H1 (cell line): ENCODE measurements around the gene SMARCAL1. TPM values are rescaled to one million over a fixed set of nuclear protein-coding genes. Genes with fewer than 3 reads are reported as not detected.

Source experiments
- CTCF ChIA-PET: fragments of 300-600 bp; sonication (Branson Sonifier 250); formaldehyde crosslinking; loops from one replicate; lab custom pipeline; 2021; ENCODE audit not compliant: partially characterized antibody; lab: Charles Lee
- POLR2A ChIA-PET: fragments of 300-600 bp; sonication (Branson Sonifier 250); formaldehyde crosslinking; loops from one replicate; lab custom pipeline; 2021; ENCODE audit warnings: inconsistent platforms; ENCODE audit not compliant: partially characterized antibody; lab: Charles Lee
- DNase-seq, 2 experiments: peaks; one replicate each; pipeline versions ENCODE4 v3.0.0 to v3.0.0-alpha.2; 2010 to 2022; ENCODE audit warnings: low spot score in 2 of 2, low read depth in 1 of 2, mixed read lengths in 1 of 2
- FAIRE-seq: peaks from 2 replicates; lab custom pipeline; 2011; peaks lifted over from hg19 to GRCh38; lab: Jason Lieb, UNC
- H2AFZ ChIP-seq: 2 replicates; pipeline ENCODE4 v1.8.1; 2012; ENCODE audit warnings: low read length, inconsistent platforms
- H2AK5ac ChIP-seq: 2 replicates; pipeline ENCODE4 v1.6.1; 2013; ENCODE audit warnings: low read depth, low read length
- H2BK120ac ChIP-seq: replicated peaks from 2 replicates; pipeline ENCODE3; 2013; ENCODE audit warnings: low read depth, low read length, inconsistent platforms
- H2BK12ac ChIP-seq: 2 replicates; pipeline ENCODE4 v1.6.1; 2013; ENCODE audit warnings: low read depth, low read length
- H2BK15ac ChIP-seq: 2 replicates; pipeline ENCODE4 v1.6.1; 2013; ENCODE audit warnings: low read length
- H2BK20ac ChIP-seq: 2 replicates; pipeline ENCODE4 v1.6.1; 2013; ENCODE audit warnings: low read length
- H2BK5ac ChIP-seq: 2 replicates; pipeline ENCODE4 v1.6.1; 2013; ENCODE audit warnings: low read depth, low read length
- H3K14ac ChIP-seq: 2 replicates; pipeline ENCODE4 v1.6.1; 2013; ENCODE audit warnings: inconsistent platforms; ENCODE audit not compliant: insufficient read length
- H3K18ac ChIP-seq: 2 replicates; pipeline ENCODE4 v1.6.1; 2013; ENCODE audit warnings: low read length; ENCODE audit errors: extremely low read depth
- H3K23ac ChIP-seq: 2 replicates; pipeline ENCODE4 v1.6.1; 2013; ENCODE audit warnings: inconsistent platforms; ENCODE audit not compliant: insufficient read length
- H3K23me2 ChIP-seq: 2 replicates; pipeline ENCODE4 v1.6.1; 2013; ENCODE audit warnings: low read depth, low read length
- H3K27ac ChIP-seq: 2 replicates; pipeline ENCODE4 v1.6.1; 2011; ENCODE audit warnings: low read depth, low read length, inconsistent platforms
- H3K27me3 ChIP-seq, 4 experiments: replicated peaks in 1 of 4; 1 replicate in 1 of 4; 2 replicates in 3 of 4; pipeline versions ENCODE4 v1.6.1 to v1.8.1; 2011 to 2013; ENCODE audit warnings: low read length in 3 of 4, mild to moderate bottlenecking in 3 of 4, inconsistent platforms in 2 of 4, mixed read lengths in 2 of 4, moderate library complexity in 1 of 4; ENCODE audit not compliant: control insufficient read depth in 3 of 4, insufficient read depth in 3 of 4; ENCODE audit errors: extremely low read depth in 1 of 4
- H3K36me3 ChIP-seq, 4 experiments: 2 replicates each; pipeline versions ENCODE4 v1.6.1 to v1.8.1; 2011 to 2013; ENCODE audit warnings: mild to moderate bottlenecking in 4 of 4, low read length in 3 of 4, moderate library complexity in 2 of 4, control low read depth in 1 of 4, inconsistent platforms in 1 of 4; ENCODE audit not compliant: insufficient read depth in 4 of 4, control insufficient read depth in 2 of 4
- H3K4ac ChIP-seq: replicated peaks from 2 replicates; pipeline ENCODE3; 2013; ENCODE audit warnings: low read length, low read depth, mixed read lengths, inconsistent platforms; ENCODE audit not compliant: insufficient read length
- H3K4me1 ChIP-seq, 4 experiments: replicated peaks in 1 of 4; 1 replicate in 1 of 4; 2 replicates in 3 of 4; pipeline versions ENCODE4 v1.6.1 to v1.8.1; 2011 to 2013; ENCODE audit warnings: low read length in 3 of 4, inconsistent platforms in 2 of 4, mixed read lengths in 1 of 4; ENCODE audit not compliant: insufficient read depth in 4 of 4, control insufficient read depth in 3 of 4
- H3K4me2 ChIP-seq, 2 experiments: 2 replicates each; pipeline versions ENCODE4 v1.6.1 to v1.8.1; 2011 to 2013; ENCODE audit warnings: low read depth in 2 of 2, low read length in 2 of 2, control low read depth in 1 of 2, inconsistent platforms in 1 of 2, mild to moderate bottlenecking in 1 of 2; ENCODE audit not compliant: insufficient read depth in 1 of 2
- H3K4me3 ChIP-seq, 4 experiments: fragments of 200-600, 300-600 bp in 1 of 4; sonication (generic), shearing (Covaris generic), sonication (Bioruptor Twin) in 1 of 4; 2 replicates each; pipeline versions ENCODE4 v1.5.1 to v1.8.1; 2011 to 2016; ENCODE audit warnings: low read length in 4 of 4, low read depth in 3 of 4, control low read depth in 2 of 4, inconsistent platforms in 2 of 4, mild to moderate bottlenecking in 2 of 4, mixed read lengths in 1 of 4, moderate library complexity in 1 of 4; ENCODE audit not compliant: insufficient read depth in 2 of 4; ENCODE audit errors: extremely low read depth in 1 of 4
- H3K56ac ChIP-seq: replicated peaks from 2 replicates; pipeline ENCODE3; 2013; ENCODE audit warnings: low read depth, mild to moderate bottlenecking, mixed read lengths, low read length, inconsistent platforms; ENCODE audit not compliant: insufficient read length
- H3K79me1 ChIP-seq: 2 replicates; pipeline ENCODE4 v1.6.1; 2013; ENCODE audit warnings: low read depth, low read length, control low read depth
- H3K79me2 ChIP-seq, 2 experiments: 2 replicates each; pipeline versions ENCODE4 v1.6.1 to v1.8.1; 2012 to 2013; ENCODE audit warnings: low read length in 2 of 2, mild to moderate bottlenecking in 2 of 2, inconsistent platforms in 1 of 2; ENCODE audit not compliant: insufficient read depth in 2 of 2, control insufficient read depth in 1 of 2
- H3K9ac ChIP-seq, 4 experiments: replicated peaks in 1 of 4; 1 replicate in 1 of 4; 2 replicates in 3 of 4; pipeline versions ENCODE4 v1.6.1 to v1.8.1; 2011 to 2013; ENCODE audit warnings: low read depth in 3 of 4, low read length in 3 of 4, control low read depth in 2 of 4, mild to moderate bottlenecking in 2 of 4, moderate library complexity in 2 of 4, inconsistent platforms in 1 of 4; ENCODE audit errors: extremely low read depth in 1 of 4
- H3K9me3 ChIP-seq, 2 experiments: 2 replicates each; pipeline versions ENCODE4 v1.6.1 to v1.8.1; 2012 to 2013; ENCODE audit warnings: mild to moderate bottlenecking in 2 of 2, moderate library complexity in 2 of 2, control low read depth in 1 of 2, inconsistent platforms in 1 of 2, low read depth in 1 of 2, low read length in 1 of 2, mixed read lengths in 1 of 2; ENCODE audit not compliant: insufficient read depth in 2 of 2
- H4K20me1 ChIP-seq, 2 experiments: replicated peaks in 1 of 2; 2 replicates each; pipeline versions ENCODE3 to v1.8.1; 2011 to 2013; ENCODE audit warnings: inconsistent platforms in 2 of 2, low read length in 2 of 2, mild to moderate bottlenecking in 1 of 2; ENCODE audit not compliant: insufficient read depth in 2 of 2, control insufficient read depth in 1 of 2
- H4K5ac ChIP-seq: 2 replicates; pipeline ENCODE4 v1.6.1; 2013; ENCODE audit warnings: low read length, low read depth, mixed read lengths, inconsistent platforms; ENCODE audit not compliant: insufficient read length
- H4K8ac ChIP-seq: 2 replicates; pipeline ENCODE4 v1.8.0; 2013; ENCODE audit warnings: mild to moderate bottlenecking, moderate library complexity, low read length, inconsistent platforms; ENCODE audit not compliant: insufficient read depth; ENCODE audit errors: extremely low read depth
- H4K91ac ChIP-seq: replicated peaks from 2 replicates; pipeline ENCODE3; 2013; ENCODE audit warnings: low read length, mixed read lengths, inconsistent platforms; ENCODE audit not compliant: insufficient read length
- BCL11A ChIP-seq, 2 experiments: IDR thresholded peaks; one replicate each; pipeline ENCODE4 v1.6.1; 2011; ENCODE audit warnings: low read depth in 2 of 2, low read length in 2 of 2, mild to moderate bottlenecking in 2 of 2
- CEBPB ChIP-seq: IDR thresholded peaks from 2 replicates; pipeline ENCODE4 v1.6.1; 2012; ENCODE audit warnings: low read depth, low read length
- CTBP2 ChIP-seq: IDR thresholded peaks from 2 replicates; pipeline ENCODE4 v1.7.0; 2011; ENCODE audit warnings: borderline replicate concordance, mild to moderate bottlenecking, moderate library complexity, mixed read lengths, low read length; ENCODE audit not compliant: insufficient read depth, insufficient read length
- MAFK ChIP-seq: IDR thresholded peaks from 2 replicates; pipeline ENCODE4 v1.6.1; 2012; ENCODE audit warnings: low read depth, mild to moderate bottlenecking, improper control_type of control experiment, low read length
- SIX5 ChIP-seq: IDR thresholded peaks from 2 replicates; pipeline ENCODE4 v1.6.1; 2011; ENCODE audit warnings: mild to moderate bottlenecking, low read depth, low read length
- WGBS, 2 experiments: shearing (Covaris generic) in 1 of 2; methylation state at CpG; one replicate each; pipeline versions ENCODE4 v1.1.6 to v1.1.7; 2013 to 2015; ENCODE audit warnings: low lambda C conversion rate in 2 of 2, mixed read lengths in 2 of 2, inconsistent platforms in 1 of 2, low coverage in 1 of 2, missing lambda C conversion rate in 1 of 2; ENCODE audit not compliant: insufficient replicate concordance in 2 of 2, insufficient coverage in 1 of 2, insufficient read length in 1 of 2; ENCODE audit errors: extremely low coverage in 1 of 2, missing lambda C conversion rate in 1 of 2; 5-methylcytosine and 5-hydroxymethylcytosine counted together
- polyA plus RNA-seq, 7 experiments: library from polyadenylated mRNA; depleted of rRNA in 3 of 7; stranded (reverse) in 5 of 7; unstranded in 2 of 7; fragments of >200 nt in 5 of 7; fragments of 200-250 nt in 2 of 7; gene quantifications; 1 replicate in 5 of 7; 2 replicates in 1 of 7; 4 replicates in 1 of 7; pipeline versions ENCODE4 v1.2.1 to v1.2.3, GENCODE V29; 2011 to 2013; ENCODE audit warnings: missing spikeins in 2 of 7, mixed read lengths in 2 of 7
- total RNA-seq: library from RNA; stranded (reverse); fragmentation: NEBNext Ultra II Directional; extraction: Animal tissue kit (Norgen Biotek cat#: 25700); gene quantifications from 2 replicates; pipeline ENCODE4 v1.2.1, GENCODE V29; 2021

The SMARCAL1 gene
- total and polyA plus RNA-seq, 2 of the 8 experiments (the other 6 are each of a cell fraction or from before 2014, with no cell fraction given), result 17.6 to 17.9 TPM

- TF ChIP-seq CTBP2, result no peak
- TF ChIP-seq MAFK, result no peak
- no peak for TF ChIP-seq SIX5
- TF ChIP-seq CEBPB, result no peak
- TF ChIP-seq BCL11A (IDR thresholded peaks at IDR 0.05; ENCODE audit: low read depth in 2 of 2, low read length in 2 of 2), result no peak
- no peak overlapping the region for H3K18ac ChIP-seq
- no peak overlapping the region for H4K5ac ChIP-seq
- no peak overlapping the region for H3K4me3 ChIP-seq
- no peak overlapping the region for H3K4ac ChIP-seq
- no peaks in the 10 kb centered on the region for H3K23me2 ChIP-seq
- no peaks in the 10 kb centered on the region for H4K20me1 ChIP-seq
- no peak overlapping the region for H3K14ac ChIP-seq
- no peak overlapping the region for H3K23ac ChIP-seq
- no peak overlapping the region for H4K91ac ChIP-seq
- no peak overlapping the region for H2BK120ac ChIP-seq
- ChIA-PET CTCF (interaction anchor here (0.6 to 9.1 kb wide), 3 partner anchors 14 to 165 kb away, joined by 3 to 79 read pairs (median 3); no protein-coding TSS in a partner anchor), POLR2A (interaction anchor here (0.7 kb wide), 1 partner anchor 114 kb away, joined by 3 read pairs; no protein-coding TSS in a partner anchor)
- peaks cover 0 to 8% (median 0%) of the 10 kb centered on the region in 4 experiments; a peak in 1 of 7 replicates for H3K4me1 ChIP-seq
- 0 out of 2 replicates have a peak overlapping the region, but pooled peaks have one; percentile 25 for H2BK20ac ChIP-seq
- H2AK5ac ChIP-seq, result no peak overlapping the region
- no peak overlapping the region for H3K9ac ChIP-seq
- no peak overlapping the region for H3K4me2 ChIP-seq
- H3K27me3 ChIP-seq, result no peaks in the 10 kb centered on the region
- H3K79me2 ChIP-seq, result no peaks in the 10 kb centered on the region
- 0 out of 4 replicates have a peak, but pooled peaks cover 0 to 3% of the 10 kb centered on the region in 2 experiments for H3K9me3 ChIP-seq
- no peak overlapping the region for H2AFZ ChIP-seq
- H2BK15ac ChIP-seq, result no peak overlapping the region
- H3K79me1 ChIP-seq, result no peaks in the 10 kb centered on the region
- no peaks in the 10 kb centered on the region for H3K36me3 ChIP-seq
- WGBS, 2 experiments, result 95% methylated on average over 5 of the region's 5 CpGs; no CpG with 5 or more reads in 1 of the 2 experiments
- no peak overlapping the region for H3K56ac ChIP-seq
- H4K8ac ChIP-seq, result no peak overlapping the region
- no peak overlapping the region for H2BK5ac ChIP-seq
- DNase-seq, result no peak
- no peak overlapping the region for H2BK12ac ChIP-seq
- no peak overlapping the region for H3K27ac ChIP-seq
- no peak for FAIRE-seq
Measured at GRCh38 chr2:216388046-216388884, 24.0 kb upstream of the SMARCAL1 start.
